CD14-positive monocyte (primary cell): ENCODE data around the gene TMA7B. TPM values are rescaled to one million over a fixed set of nuclear protein-coding genes. Genes with fewer than 3 reads are reported as not detected.

ENCODE experiments used
- DNase-seq, 3 donors: peaks; one replicate each; pipeline ENCODE4 v3.0.0-alpha.2; 2011 to 2022
- H2AFZ ChIP-seq: 2 replicates; pipeline ENCODE4 v1.6.0; 2012; ENCODE audit warnings: mild to moderate bottlenecking, low read depth, low read length, inconsistent platforms; ENCODE audit not compliant: insufficient read depth, poor library complexity, severe bottlenecking
- H3K27ac ChIP-seq, 2 donors: 1 replicate in 1 of 2; 2 replicates in 1 of 2; pipeline ENCODE4 v1.5.1; 2012 to 2013; ENCODE audit warnings: low read length in 2 of 2, control low read depth in 1 of 2, inconsistent platforms in 1 of 2, low read depth in 1 of 2, mild to moderate bottlenecking in 1 of 2
- H3K27me3 ChIP-seq, 2 donors: one replicate each; pipeline versions ENCODE4 v1.6.0 to v1.6.1; 2011 to 2013; ENCODE audit warnings: low read length in 2 of 2; ENCODE audit not compliant: control insufficient read depth in 2 of 2, insufficient read depth in 2 of 2
- H3K36me3 ChIP-seq, 2 donors: replicated peaks in 1 of 2; 1 replicate in 1 of 2; 2 replicates in 1 of 2; pipeline versions ENCODE4 v1.5.1 to v1.6.1; 2012 to 2013; ENCODE audit warnings: low read length in 2 of 2, control low read depth in 1 of 2, inconsistent platforms in 1 of 2, mild to moderate bottlenecking in 1 of 2; ENCODE audit not compliant: insufficient read depth in 2 of 2, control insufficient read depth in 1 of 2
- H3K4me1 ChIP-seq, 2 donors: 1 replicate in 1 of 2; 2 replicates in 1 of 2; pipeline versions ENCODE4 v1.5.1 to v1.6.1; 2012 to 2013; ENCODE audit warnings: low read length in 2 of 2, control low read depth in 1 of 2, inconsistent platforms in 1 of 2, mild to moderate bottlenecking in 1 of 2, moderate library complexity in 1 of 2; ENCODE audit not compliant: insufficient read depth in 2 of 2, control insufficient read depth in 1 of 2
- H3K4me2 ChIP-seq: replicated peaks from 2 replicates; pipeline ENCODE3; 2012; ENCODE audit warnings: low read length, moderate library complexity, mild to moderate bottlenecking; ENCODE audit not compliant: poor library complexity, severe bottlenecking; ENCODE audit errors: extremely low read depth
- H3K4me3 ChIP-seq, 3 experiments: fragments of 200-600 bp in 1 of 3; sonication (generic) in 1 of 3; replicated peaks in 1 of 3; 1 replicate in 2 of 3; 2 replicates in 1 of 3; pipeline ENCODE4 v1.5.1; 2011 to 2013; ENCODE audit warnings: low read length in 3 of 3, mild to moderate bottlenecking in 3 of 3, control low read depth in 2 of 3, low read depth in 2 of 3, inconsistent platforms in 1 of 3, moderate library complexity in 1 of 3
- H3K79me2 ChIP-seq: 2 replicates; pipeline ENCODE4 v1.6.0; 2012; ENCODE audit warnings: mild to moderate bottlenecking, control low read depth, inconsistent platforms, low read length, moderate library complexity; ENCODE audit not compliant: insufficient read depth
- H3K9ac ChIP-seq: 2 replicates; pipeline ENCODE4 v1.6.0; 2017; ENCODE audit warnings: low read length, mild to moderate bottlenecking; ENCODE audit not compliant: insufficient read depth, poor library complexity, severe bottlenecking
- H3K9me3 ChIP-seq, 2 donors: replicated peaks in 1 of 2; 1 replicate in 1 of 2; 2 replicates in 1 of 2; pipeline versions ENCODE4 v1.5.1 to v1.6.1; 2012 to 2013; ENCODE audit warnings: low read length in 2 of 2, control low read depth in 1 of 2; ENCODE audit not compliant: control insufficient read depth in 1 of 2, insufficient read depth in 1 of 2
- H4K20me1 ChIP-seq: 2 replicates; pipeline ENCODE4 v1.6.0; 2012; ENCODE audit warnings: mild to moderate bottlenecking, low read length, control low read depth, moderate library complexity; ENCODE audit not compliant: insufficient read depth
- H3K27ac Mint-ChIP-seq, 7 donors: one replicate each; pipeline ENCODE4 v1.8.0; 2020; ENCODE audit warnings: mild to moderate bottlenecking in 7 of 7, mixed read lengths in 7 of 7, moderate library complexity in 6 of 7, inconsistent platforms in 2 of 7
- H3K27me3 Mint-ChIP-seq, 3 donors: one replicate each; pipeline ENCODE4 v1.8.0; 2021 to 2022; ENCODE audit warnings: low read depth in 3 of 3, mild to moderate bottlenecking in 3 of 3, mixed read lengths in 3 of 3, moderate library complexity in 3 of 3, inconsistent platforms in 1 of 3
- H3K36me3 Mint-ChIP-seq, 2 donors: one replicate each; pipeline ENCODE4 v1.8.0; 2020; ENCODE audit warnings: mixed read lengths in 2 of 2, inconsistent platforms in 1 of 2, mild to moderate bottlenecking in 1 of 2
- H3K4me1 Mint-ChIP-seq: one replicate; pipeline ENCODE4 v1.8.0; 2020; ENCODE audit warnings: mild to moderate bottlenecking, mixed read lengths
- H3K4me3 Mint-ChIP-seq, 2 donors: one replicate each; pipeline ENCODE4 v1.8.0; 2020; ENCODE audit warnings: mild to moderate bottlenecking in 2 of 2, mixed read lengths in 2 of 2, moderate library complexity in 1 of 2
- H3K9me3 Mint-ChIP-seq, 7 donors: one replicate each; pipeline ENCODE4 v1.8.0; 2020 to 2022; ENCODE audit warnings: mixed read lengths in 7 of 7, mild to moderate bottlenecking in 6 of 7, moderate library complexity in 6 of 7, inconsistent platforms in 2 of 7
- CTCF ChIP-seq: fragments of 200-600 bp; IDR thresholded peaks from one replicate; pipeline ENCODE4 v1.8.0; 2022; ENCODE audit warnings: antibody characterized with exemption, mild to moderate bottlenecking
- WGBS: methylation state at CpG from one replicate; pipeline ENCODE4 v1.1.5; 2013; ENCODE audit warnings: missing lambda C conversion rate; ENCODE audit not compliant: insufficient coverage; 5-methylcytosine and 5-hydroxymethylcytosine counted together
- intact Hi-C, 2 donors: fragments of 100-400 bp; cut with micrococcal nuclease; formaldehyde crosslinking; loops; one replicate each; pipeline versions ENCODE4 v1.15.0 to v1.15.1; 2023
- polyA plus RNA-seq, 3 donors: library from polyadenylated mRNA; depleted of rRNA in 1 of 3; unstranded in 2 of 3; stranded (reverse) in 1 of 3; fragments of 300-500 nt in 2 of 3; fragments of >200 nt in 1 of 3; fragmentation: Illumina TruSeq in 2 of 3; gene quantifications; 1 replicate in 2 of 3; 2 replicates in 1 of 3; pipeline ENCODE4 v1.2.3, GENCODE V29; 2012 to 2021

Gene TMA7B
- polyA plus RNA-seq, 3 donors: 0.13 TPM; not detected in 2

GRCh38 chr22:39985383-39986035 is 25.3 kb downstream of the TMA7B start:
- H3K4me3 ChIP-seq: no peak overlapping the region

More at GRCh38 chr22:39985383-39986035, 25.3 kb downstream of the TMA7B start:
- Histone ChIP-seq H3K36me3 (no peaks in the 10 kb centered on the region), H3K4me1 (no peaks in the 10 kb centered on the region), H3K4me2 (no peak overlapping the region), H3K9ac (no peak overlapping the region), H3K27me3 (peaks cover 0 to 14% of the 10 kb centered on the region in 2 donors), H3K9me3 (no peaks in the 10 kb centered on the region), H3K27ac (no peak overlapping the region), H4K20me1 (no peaks in the 10 kb centered on the region), H3K79me2 (no peaks in the 10 kb centered on the region), H2AFZ (no peak overlapping the region)
- Mint-ChIP-seq H3K4me3 (peak overlapping the region in 1 of 2 donors; percentile 46), H3K36me3 (no peaks in the 10 kb centered on the region), H3K27ac (no peak overlapping the region), H3K4me1 (no peaks in the 10 kb centered on the region), H3K27me3 (peaks cover 32 to 45% (median 36%) of the 10 kb centered on the region in 3 donors), H3K9me3 (peaks cover 0 to 2% (median 0%) of the 10 kb centered on the region in 7 donors)
- no peak for TF ChIP-seq CTCF
- 97% methylated on average over 6 of the region's 7 CpGs for WGBS
- intact Hi-C loops: no loop called here
- no peak for DNase-seq
